ENCODE data around the gene LYPLAL1. TPM values are rescaled to one million over a fixed set of nuclear protein-coding genes. Genes with fewer than 3 reads are reported as not detected.

Gene LYPLAL1
- polyA plus RNA-seq, 1 of the 3 experiments (the other 2 are of a cell fraction): 11.2 TPM

- peak overlapping the region; percentile 94 to 95; a peak in 3 of 4 replicates for H3K27ac ChIP-seq (ENCODE audit: low read depth in 2 of 2, low read length in 1 of 2)
- H3K79me2 ChIP-seq (ENCODE audit: insufficient read depth): peaks cover 44% of the 10 kb centered on the region
- H3K4me1 ChIP-seq (ENCODE audit: control insufficient read depth in 1 of 2, insufficient read depth in 2 of 2, low read depth in 1 of 2, low read length in 1 of 2): peaks cover 12 to 15% of the 10 kb centered on the region in 2 experiments; a peak in 3 of 4 replicates
- 91% methylated on average over 3 of the region's 3 CpGs for WGBS (ENCODE audit: low lambda C conversion rate)
- H4K20me1 ChIP-seq (ENCODE audit: insufficient read depth): no peaks in the 10 kb centered on the region
- no peak for TF ChIP-seq CTCF (IDR thresholded peaks at IDR 0.05)
- no peak for TF ChIP-seq EZH2phosphoT487 (IDR thresholded peaks at IDR 0.05; ENCODE audit: borderline replicate concordance, low read depth)
- no peak for TF ChIP-seq GABPA (IDR thresholded peaks at IDR 0.05; ENCODE audit: low read depth)
- TF ChIP-seq IRF3 (IDR thresholded peaks at IDR 0.05; ENCODE audit: low read depth, low read length): no peak
- TF ChIP-seq USF2 (IDR thresholded peaks at IDR 0.05; ENCODE audit: borderline replicate concordance, low read depth, low read length): no peak
- no peak for TF ChIP-seq RFX5 (IDR thresholded peaks at IDR 0.05; ENCODE audit: low read length)
- no peak for TF ChIP-seq NFIC (IDR thresholded peaks at IDR 0.05; ENCODE audit: borderline replicate concordance)
- no peak for TF ChIP-seq PBX3 (IDR thresholded peaks at IDR 0.05)
- TF ChIP-seq ELF1 (IDR thresholded peaks at IDR 0.05): no peak
- TF ChIP-seq FOXJ3 (CRISPR knock-in tag; IDR thresholded peaks at IDR 0.05): no peak
- TF ChIP-seq RXRA (IDR thresholded peaks at IDR 0.05; ENCODE audit: borderline replicate concordance, low read depth): no peak
- TF ChIP-seq GATA2 (CRISPR knock-in tag; IDR thresholded peaks at IDR 0.05): no peak
- no peak for TF ChIP-seq NRF1 (IDR thresholded peaks at IDR 0.05; ENCODE audit: low read depth, low read length)
- no peak for TF ChIP-seq REST (IDR thresholded peaks at IDR 0.05; ENCODE audit: low read depth, low read length)
- no peak for TF ChIP-seq TAF1 (IDR thresholded peaks at IDR 0.05; ENCODE audit: borderline replicate concordance, low read depth, low read length)
- no peak for TF ChIP-seq POLR2AphosphoS5 (IDR thresholded peaks at IDR 0.05; ENCODE audit: low read depth, low read length)
- TF ChIP-seq YY1 (IDR thresholded peaks at IDR 0.05; ENCODE audit: low read depth): no peak
- no peak for TF ChIP-seq MXI1 (IDR thresholded peaks at IDR 0.05; ENCODE audit: low read depth, low read length)
- no peaks in the 10 kb centered on the region for H3K9me2 ChIP-seq
- no peaks in the 10 kb centered on the region for H3K9me3 ChIP-seq
- CTCF ChIA-PET: interaction anchor here (0.9 to 1.4 kb wide), 2 partner anchors 32 to 392 kb away, joined by 3 read pairs; no protein-coding TSS in a partner anchor
- peaks cover 16 to 26% of the 10 kb centered on the region in 2 experiments for H3K36me3 ChIP-seq (replicated peaks in 1 of 2; ENCODE audit: control insufficient read depth in 1 of 2, insufficient read depth in 2 of 2, low read length in 1 of 2)
- H2AFZ ChIP-seq (ENCODE audit: low read depth): no peak overlapping the region
- H3K27me3 ChIP-seq (ENCODE audit: insufficient read depth): no peaks in the 10 kb centered on the region
- peak overlapping the region; percentile 92 for H3K9ac ChIP-seq
- no peak for DNase-seq
- H3F3A ChIP-seq (replicated peaks; ENCODE audit: insufficient read depth): peaks cover 8% of the 10 kb centered on the region
- H3K4me2 ChIP-seq: peak overlapping the region; percentile 89
- peak overlapping the region; percentile 81 to 93 for H3K4me3 ChIP-seq (ENCODE audit: low read depth in 2 of 2, low read length in 1 of 2)
- POLR2A ChIA-PET: no interaction called here
Measured at GRCh38 chr1:219175212-219175564, 1.5 kb downstream of the LYPLAL1 start.
